Measurements from ENCODE around the gene ENPP3.

DNA sequence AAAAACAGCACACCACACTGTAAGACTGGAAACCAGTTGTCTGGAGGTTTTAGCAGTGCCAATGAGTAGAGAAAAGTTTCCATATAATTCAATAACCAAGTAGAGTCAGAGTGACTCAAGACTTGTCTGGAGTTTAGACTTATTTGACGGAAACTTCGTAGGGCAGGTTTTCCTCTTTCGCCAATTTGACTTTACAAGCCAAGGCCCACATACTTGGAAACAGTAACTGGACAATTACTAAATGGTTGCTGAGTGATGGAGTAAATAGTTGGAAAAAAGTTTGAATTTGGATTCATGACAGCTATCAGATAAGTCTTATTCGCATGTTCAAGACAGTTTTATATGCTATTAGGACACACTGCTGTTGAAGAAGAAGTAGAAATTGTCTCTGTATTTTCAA, 121.8 kb downstream of the ENPP3 start:
- TF ChIP-seq, protein P1, sequence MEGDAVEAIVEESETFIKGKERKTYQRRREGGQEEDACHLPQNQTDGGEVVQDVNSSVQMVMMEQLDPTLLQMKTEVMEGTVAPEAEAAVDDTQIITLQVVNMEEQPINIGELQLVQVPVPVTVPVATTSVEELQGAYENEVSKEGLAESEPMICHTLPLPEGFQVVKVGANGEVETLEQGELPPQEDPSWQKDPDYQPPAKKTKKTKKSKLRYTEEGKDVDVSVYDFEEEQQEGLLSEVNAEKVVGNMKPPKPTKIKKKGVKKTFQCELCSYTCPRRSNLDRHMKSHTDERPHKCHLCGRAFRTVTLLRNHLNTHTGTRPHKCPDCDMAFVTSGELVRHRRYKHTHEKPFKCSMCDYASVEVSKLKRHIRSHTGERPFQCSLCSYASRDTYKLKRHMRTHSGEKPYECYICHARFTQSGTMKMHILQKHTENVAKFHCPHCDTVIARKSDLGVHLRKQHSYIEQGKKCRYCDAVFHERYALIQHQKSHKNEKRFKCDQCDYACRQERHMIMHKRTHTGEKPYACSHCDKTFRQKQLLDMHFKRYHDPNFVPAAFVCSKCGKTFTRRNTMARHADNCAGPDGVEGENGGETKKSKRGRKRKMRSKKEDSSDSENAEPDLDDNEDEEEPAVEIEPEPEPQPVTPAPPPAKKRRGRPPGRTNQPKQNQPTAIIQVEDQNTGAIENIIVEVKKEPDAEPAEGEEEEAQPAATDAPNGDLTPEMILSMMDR (IDR thresholded peaks at IDR 0.05): no peak
- TF ChIP-seq MEF2A (IDR thresholded peaks at IDR 0.05; ENCODE audit: borderline replicate concordance, low read depth) (no peak), MXI1 (IDR thresholded peaks at IDR 0.05; ENCODE audit: low read depth, low read length) (no peak), IRF3 (IDR thresholded peaks at IDR 0.05; ENCODE audit: low read depth, low read length) (no peak), FOXM1 (IDR thresholded peaks at IDR 0.05; ENCODE audit: low read depth) (no peak)
